ENCODE results near the gene RBM14.

DNA sequence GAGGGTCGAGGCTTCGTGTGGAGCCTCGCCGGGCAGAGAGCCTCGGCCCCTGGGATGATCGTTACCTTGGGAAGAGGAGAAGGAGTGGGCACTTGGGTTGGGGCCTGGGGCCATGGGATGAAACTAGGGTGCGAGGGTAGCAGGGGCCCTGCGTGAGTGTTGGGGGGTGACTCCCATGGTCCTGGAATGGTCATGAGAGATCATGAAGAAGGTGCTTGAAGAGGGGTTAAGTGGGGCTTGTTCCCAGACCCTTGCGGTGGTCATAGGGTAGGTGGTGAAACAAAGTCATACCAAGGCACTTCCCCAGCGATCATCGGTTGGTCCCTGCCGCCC is 23.2 kb upstream of the RBM14 start:
- no peak for TF ChIP-seq REST (IDR thresholded peaks at IDR 0.05; ENCODE audit: insufficient replicate concordance, low read depth)
- no peak for TF ChIP-seq POLR2AphosphoS5 (IDR thresholded peaks at IDR 0.05; ENCODE audit: low read depth)
- TF ChIP-seq, protein P1, sequence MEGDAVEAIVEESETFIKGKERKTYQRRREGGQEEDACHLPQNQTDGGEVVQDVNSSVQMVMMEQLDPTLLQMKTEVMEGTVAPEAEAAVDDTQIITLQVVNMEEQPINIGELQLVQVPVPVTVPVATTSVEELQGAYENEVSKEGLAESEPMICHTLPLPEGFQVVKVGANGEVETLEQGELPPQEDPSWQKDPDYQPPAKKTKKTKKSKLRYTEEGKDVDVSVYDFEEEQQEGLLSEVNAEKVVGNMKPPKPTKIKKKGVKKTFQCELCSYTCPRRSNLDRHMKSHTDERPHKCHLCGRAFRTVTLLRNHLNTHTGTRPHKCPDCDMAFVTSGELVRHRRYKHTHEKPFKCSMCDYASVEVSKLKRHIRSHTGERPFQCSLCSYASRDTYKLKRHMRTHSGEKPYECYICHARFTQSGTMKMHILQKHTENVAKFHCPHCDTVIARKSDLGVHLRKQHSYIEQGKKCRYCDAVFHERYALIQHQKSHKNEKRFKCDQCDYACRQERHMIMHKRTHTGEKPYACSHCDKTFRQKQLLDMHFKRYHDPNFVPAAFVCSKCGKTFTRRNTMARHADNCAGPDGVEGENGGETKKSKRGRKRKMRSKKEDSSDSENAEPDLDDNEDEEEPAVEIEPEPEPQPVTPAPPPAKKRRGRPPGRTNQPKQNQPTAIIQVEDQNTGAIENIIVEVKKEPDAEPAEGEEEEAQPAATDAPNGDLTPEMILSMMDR (IDR thresholded peaks at IDR 0.05; ENCODE audit: insufficient read depth, low read length), result no peak
- TF ChIP-seq GABPA (IDR thresholded peaks at IDR 0.05; ENCODE audit: low read depth), result no peak
- no peak for TF ChIP-seq SPI1 (IDR thresholded peaks at IDR 0.05; ENCODE audit: borderline replicate concordance, low read depth)
